Lower lobe of right lung (tissue), 2 donors: ENCODE results near the gene PIK3C2A. TPM values are rescaled to one million over a fixed set of nuclear protein-coding genes. Genes with fewer than 3 reads are reported as not detected.
A peak's percentile ranks its signal among the peaks of the same experiment; 100 is the strongest.

Experiments
- ATAC-seq, 2 donors: fragments of 200-7000 bp; cut with Tn5 transposase; one replicate each; pipeline ENCODE4 v1.9.1; 2020 to 2022; ENCODE audit warnings: mild to moderate bottlenecking in 2 of 2, moderate library complexity in 2 of 2
- DNase-seq: peaks from one replicate; pipeline ENCODE4 v3.0.0-alpha.2; 2020
- H3K27ac ChIP-seq: fragments of 200-600 bp; one replicate; pipeline ENCODE4 v1.8.0; 2022
- H3K27me3 ChIP-seq: fragments of 200-600 bp; one replicate; pipeline ENCODE4 v1.8.0; 2022; ENCODE audit warnings: low read depth
- H3K36me3 ChIP-seq: fragments of 200-600 bp; one replicate; pipeline ENCODE4 v1.8.0; 2022; ENCODE audit warnings: mild to moderate bottlenecking
- H3K4me1 ChIP-seq: fragments of 200-600 bp; one replicate; pipeline ENCODE4 v1.8.0; 2022
- H3K4me3 ChIP-seq: fragments of 200-600 bp; one replicate; pipeline ENCODE4 v1.8.0; 2022; ENCODE audit warnings: mild to moderate bottlenecking
- H3K9me3 ChIP-seq: fragments of 200-600 bp; one replicate; pipeline ENCODE4 v1.8.0; 2022
- intact Hi-C: fragments of 100-400 bp; cut with DNase I; formaldehyde crosslinking; loops from one replicate; pipeline ENCODE4 v1.11.0; 2022
- total RNA-seq: library from RNA; stranded (reverse); fragmentation: NEBNext Ultra II Directional; extraction: Animal tissue kit (Norgen Biotek cat#: 25700); gene quantifications from one replicate; pipeline ENCODE4 v1.2.1, GENCODE V29; 2021
- TF ChIP-seq, protein P1 (sequence below): fragments of 200-600 bp; IDR thresholded peaks from one replicate; pipeline ENCODE4 v1.8.0; 2022; ENCODE audit warnings: antibody characterized with exemption, mild to moderate bottlenecking
- donor health status: DM: no; HTN: yes; CAD: no; lungs with severe emphysema.

Gene PIK3C2A
- total RNA-seq, 1 donor from 2014 or later: 71.6 TPM

DNA sequence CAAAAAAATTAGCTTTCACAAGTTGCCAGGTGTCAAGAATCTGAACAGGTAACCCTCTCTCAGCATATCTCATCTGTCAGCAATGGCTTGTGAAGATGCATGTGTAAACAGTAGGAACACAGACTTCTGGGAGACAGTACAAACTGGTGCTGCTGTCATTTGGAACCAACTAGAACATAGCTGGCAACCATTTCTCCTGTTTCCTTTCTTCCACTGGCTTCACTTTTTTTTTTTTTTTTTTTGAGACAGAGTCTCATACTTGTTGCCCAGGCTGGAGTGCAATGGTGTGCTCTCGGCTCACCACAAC, 2.1 kb upstream of the PIK3C2A start:
- intact Hi-C loops: no loop called here
- H3K36me3 ChIP-seq: no peaks in the 10 kb centered on the region
- TF ChIP-seq, protein P1, sequence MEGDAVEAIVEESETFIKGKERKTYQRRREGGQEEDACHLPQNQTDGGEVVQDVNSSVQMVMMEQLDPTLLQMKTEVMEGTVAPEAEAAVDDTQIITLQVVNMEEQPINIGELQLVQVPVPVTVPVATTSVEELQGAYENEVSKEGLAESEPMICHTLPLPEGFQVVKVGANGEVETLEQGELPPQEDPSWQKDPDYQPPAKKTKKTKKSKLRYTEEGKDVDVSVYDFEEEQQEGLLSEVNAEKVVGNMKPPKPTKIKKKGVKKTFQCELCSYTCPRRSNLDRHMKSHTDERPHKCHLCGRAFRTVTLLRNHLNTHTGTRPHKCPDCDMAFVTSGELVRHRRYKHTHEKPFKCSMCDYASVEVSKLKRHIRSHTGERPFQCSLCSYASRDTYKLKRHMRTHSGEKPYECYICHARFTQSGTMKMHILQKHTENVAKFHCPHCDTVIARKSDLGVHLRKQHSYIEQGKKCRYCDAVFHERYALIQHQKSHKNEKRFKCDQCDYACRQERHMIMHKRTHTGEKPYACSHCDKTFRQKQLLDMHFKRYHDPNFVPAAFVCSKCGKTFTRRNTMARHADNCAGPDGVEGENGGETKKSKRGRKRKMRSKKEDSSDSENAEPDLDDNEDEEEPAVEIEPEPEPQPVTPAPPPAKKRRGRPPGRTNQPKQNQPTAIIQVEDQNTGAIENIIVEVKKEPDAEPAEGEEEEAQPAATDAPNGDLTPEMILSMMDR: no peak
- DNase-seq (no peak), ATAC-seq (no peak)
- no peak overlapping the region for H3K4me3 ChIP-seq
- H3K27me3 ChIP-seq: no peaks in the 10 kb centered on the region
- peaks cover 42% of the 10 kb centered on the region for H3K4me1 ChIP-seq
- H3K9me3 ChIP-seq: no peaks in the 10 kb centered on the region
- H3K27ac ChIP-seq: peak overlapping the region; percentile 99

DNA sequence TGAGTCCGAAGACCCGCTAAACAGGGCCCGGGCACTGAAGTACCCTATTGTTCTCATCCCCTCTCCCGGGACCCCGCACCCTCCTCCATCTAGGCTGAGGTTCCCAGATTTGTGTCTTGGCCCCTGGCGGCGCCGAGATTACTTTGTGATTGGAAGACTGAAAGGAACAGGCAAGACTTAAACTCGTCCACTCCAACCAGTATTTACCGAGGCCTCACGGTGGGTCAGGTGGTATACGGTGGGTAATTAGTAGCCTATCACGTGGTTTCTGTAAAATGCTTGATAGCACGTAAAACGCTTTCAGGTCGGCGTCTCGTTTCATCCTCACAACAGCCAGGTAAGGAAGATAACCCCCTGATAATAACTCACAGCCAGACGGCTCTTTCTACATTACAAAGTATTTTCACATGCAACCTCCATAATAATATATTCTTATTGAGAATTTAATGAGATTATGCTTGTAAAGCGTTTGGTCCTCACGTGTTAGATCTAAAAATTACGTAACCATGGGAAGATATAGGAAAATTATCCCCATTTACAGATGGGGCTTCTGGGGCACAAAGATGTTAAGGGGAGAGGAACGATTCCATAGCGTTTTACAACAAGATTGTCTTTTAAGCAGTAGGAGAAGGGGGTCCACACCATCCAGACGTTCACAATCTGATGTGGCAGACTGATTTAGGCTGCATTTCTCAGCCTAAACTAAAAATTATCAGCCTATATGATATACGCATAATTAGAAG, 642 bp upstream of the PIK3C2A start:
- ATAC-seq: peak; percentile 87
- no peaks in the 10 kb centered on the region for H3K27me3 ChIP-seq
- DNase-seq: no peak
- H3K36me3 ChIP-seq: peaks cover 8% of the 10 kb centered on the region
- peak overlapping the region; percentile 89 for H3K4me3 ChIP-seq
- intact Hi-C loops: no loop called here
- TF ChIP-seq, protein P1: no peak
- no peaks in the 10 kb centered on the region for H3K9me3 ChIP-seq
- H3K4me1 ChIP-seq: peaks cover 42% of the 10 kb centered on the region
- H3K27ac ChIP-seq: peak overlapping the region; percentile 99

DNA sequence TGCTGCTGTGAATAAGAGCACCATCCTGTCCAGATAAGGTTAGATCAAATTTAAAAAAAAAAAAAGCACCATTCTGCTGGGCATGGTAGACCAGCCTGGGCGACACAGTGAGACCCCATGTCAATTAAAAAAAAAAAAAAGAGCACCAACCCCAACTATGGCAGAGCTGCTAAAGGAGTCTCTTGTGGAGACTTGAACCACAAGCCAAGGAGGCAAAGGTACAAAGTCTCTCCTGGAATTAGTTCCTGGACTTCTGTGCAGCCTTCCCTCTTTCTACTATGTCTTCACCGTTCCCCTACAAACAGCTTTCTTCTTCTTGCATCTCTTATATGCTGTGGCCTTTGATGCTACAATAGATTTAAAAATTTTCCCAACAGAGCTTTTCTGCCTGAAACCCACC, 1.3 kb downstream of the PIK3C2A start:
- H3K9me3 ChIP-seq: no peaks in the 10 kb centered on the region
- H3K27ac ChIP-seq: no peak overlapping the region
- intact Hi-C loops: no loop called here
- H3K27me3 ChIP-seq: no peaks in the 10 kb centered on the region
- H3K36me3 ChIP-seq: peaks cover 15% of the 10 kb centered on the region
- H3K4me3 ChIP-seq: peak overlapping the region; percentile 89
- peaks cover 51% of the 10 kb centered on the region for H3K4me1 ChIP-seq
- DNase-seq (no peak), ATAC-seq (no peak)
- TF ChIP-seq, protein P1: no peak

DNA sequence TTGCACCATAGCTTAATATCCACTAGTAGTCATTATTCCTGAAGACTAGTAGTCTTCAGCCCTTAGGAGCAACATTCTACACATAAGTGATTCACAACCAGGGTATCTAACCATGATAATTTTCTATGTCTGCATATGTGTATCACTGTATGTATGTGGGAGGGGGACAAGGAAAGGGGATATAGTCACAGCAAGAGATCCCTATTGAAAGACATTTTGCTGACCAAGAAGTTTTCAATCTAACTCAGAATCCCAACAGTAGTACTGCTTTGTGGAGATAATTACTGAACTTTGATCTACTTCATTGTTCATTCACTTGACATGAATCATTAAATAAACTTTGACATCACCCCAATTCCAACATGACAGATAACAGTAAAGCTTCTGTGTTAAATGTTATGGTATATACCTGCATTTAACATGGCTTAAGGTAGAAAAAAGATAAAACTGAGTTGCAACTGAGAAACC, 10.3 kb downstream of the PIK3C2A start:
- Histone ChIP-seq H3K9me3 (no peaks in the 10 kb centered on the region), H3K4me1 (peaks cover 10% of the 10 kb centered on the region), H3K36me3 (peaks cover 27% of the 10 kb centered on the region), H3K27ac (no peak overlapping the region), H3K4me3 (no peak overlapping the region), H3K27me3 (no peaks in the 10 kb centered on the region)
- DNase-seq (no peak), ATAC-seq (no peak)
- intact Hi-C loops: no loop called here
- TF ChIP-seq, protein P1: no peak

DNA sequence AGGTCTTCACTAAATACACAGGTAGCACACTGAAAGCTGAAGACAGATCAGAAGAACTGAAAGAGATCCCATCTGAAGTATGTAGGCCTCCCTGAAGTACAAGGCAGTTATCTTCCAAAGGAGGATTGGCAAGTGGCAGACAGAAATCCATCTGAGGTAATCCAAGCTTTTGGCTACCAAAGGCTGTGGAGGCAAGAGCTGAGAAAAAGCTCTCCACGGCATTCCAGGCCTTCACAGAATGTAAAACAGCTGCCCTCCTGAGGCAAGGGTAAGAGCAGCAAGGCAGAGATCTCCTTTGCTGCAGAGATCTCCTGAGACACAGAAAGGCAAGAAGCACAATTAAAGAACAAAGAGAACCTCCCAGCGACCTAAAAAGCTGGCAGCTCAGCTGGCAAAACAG, 19.1 kb downstream of the PIK3C2A start:
- intact Hi-C loops: no loop called here
- Histone ChIP-seq H3K4me3 (no peak overlapping the region), H3K27ac (no peak overlapping the region), H3K36me3 (peaks cover 33% of the 10 kb centered on the region), H3K27me3 (no peaks in the 10 kb centered on the region), H3K9me3 (no peaks in the 10 kb centered on the region), H3K4me1 (peaks cover 3% of the 10 kb centered on the region)
- ATAC-seq (peak in 1 of 2 donors; percentile 7), DNase-seq (no peak)
- TF ChIP-seq, protein P1: no peak
